DMS53 (cell line): ENCODE data around the gene UQCC2.

ENCODE experiments used
- DNase-seq: peaks from one replicate; lab custom pipeline; 2025; lab: John Stamatoyannopoulos, UW

UQCC2 gene

DNA sequence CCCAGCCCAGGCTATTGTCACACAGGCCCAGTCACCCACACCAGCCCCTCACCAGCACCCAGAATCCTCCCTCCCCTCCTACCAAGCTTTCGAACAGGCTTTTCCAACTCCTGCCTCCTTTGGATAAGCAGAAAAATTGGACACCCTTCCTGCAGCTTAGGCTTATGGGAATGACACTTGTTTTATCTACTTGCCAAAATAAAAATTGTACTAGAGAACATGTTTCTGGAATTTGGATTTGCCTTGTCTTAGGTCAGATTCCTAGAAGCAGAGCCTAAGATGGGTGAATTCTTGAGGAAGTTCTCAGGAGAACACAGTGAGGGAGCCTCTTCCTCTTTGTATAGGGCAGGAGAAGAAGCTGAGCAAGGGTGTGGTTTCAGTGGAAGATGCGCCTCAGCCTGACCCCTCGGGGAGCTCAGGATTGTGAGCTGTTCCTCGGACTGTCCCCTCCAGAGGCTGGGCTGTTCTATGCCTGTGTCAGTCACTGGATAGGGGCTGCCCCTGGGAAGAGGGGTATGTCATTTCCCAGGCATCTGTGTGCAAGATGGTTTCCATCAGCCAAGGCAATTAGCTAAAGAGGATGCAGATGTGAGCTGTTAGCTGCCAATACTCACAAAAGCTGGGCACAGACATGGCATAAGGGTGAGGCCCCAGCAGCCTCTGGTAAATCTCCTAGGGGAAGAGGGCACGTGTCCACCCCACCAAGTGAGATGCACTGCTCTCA, 56.5 kb downstream of the UQCC2 start:
- no peak for DNase-seq

DNA sequence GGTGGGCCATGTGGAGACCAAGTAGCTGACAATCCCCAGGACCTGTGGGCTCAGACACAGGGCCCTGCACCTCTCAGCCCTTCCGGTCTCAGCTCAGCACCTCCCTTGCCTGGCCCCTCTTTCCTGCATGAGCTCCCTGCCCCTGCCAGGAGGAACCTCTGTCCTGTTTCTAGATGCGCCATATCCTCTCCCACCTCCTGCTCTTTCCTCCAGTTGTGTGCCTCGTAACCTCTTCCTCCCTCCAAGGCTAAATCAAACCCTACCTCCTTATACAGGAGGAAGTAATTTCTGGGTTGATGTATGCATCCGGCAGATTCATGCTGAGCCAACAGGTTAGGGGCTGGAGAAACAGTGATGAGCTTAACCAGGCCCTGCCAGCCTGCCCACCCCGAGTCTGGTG, 59.5 kb downstream of the UQCC2 start:
- DNase-seq, result no peak

DNA sequence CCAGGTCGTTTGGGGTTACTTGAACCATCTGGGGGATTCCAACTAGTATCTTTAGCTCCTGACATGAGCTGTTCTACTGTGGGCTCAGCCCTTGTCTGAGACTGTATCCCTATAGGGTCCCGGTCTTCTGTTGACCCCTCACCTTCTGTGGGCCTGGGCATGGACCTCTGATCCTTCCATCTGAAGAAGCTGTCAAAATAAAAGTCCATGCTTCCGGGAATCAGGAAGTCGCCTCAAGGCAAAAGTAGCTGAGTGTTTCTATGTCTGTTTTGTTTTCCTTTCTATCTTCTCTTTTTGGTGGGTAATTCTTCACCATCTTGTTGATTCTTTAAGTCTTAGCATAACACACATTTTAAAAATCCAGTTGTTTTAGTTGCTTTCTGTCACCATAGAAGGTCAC, 60.1 kb downstream of the UQCC2 start:
- no peak for DNase-seq
